Right kidney (tissue), 1 donor: Measurements from ENCODE around the gene IMPDH1.

Experiments used
- DNase-seq: peaks from one replicate; pipeline ENCODE4 v3.0.0-alpha.2; 2016

IMPDH1 gene

DNA sequence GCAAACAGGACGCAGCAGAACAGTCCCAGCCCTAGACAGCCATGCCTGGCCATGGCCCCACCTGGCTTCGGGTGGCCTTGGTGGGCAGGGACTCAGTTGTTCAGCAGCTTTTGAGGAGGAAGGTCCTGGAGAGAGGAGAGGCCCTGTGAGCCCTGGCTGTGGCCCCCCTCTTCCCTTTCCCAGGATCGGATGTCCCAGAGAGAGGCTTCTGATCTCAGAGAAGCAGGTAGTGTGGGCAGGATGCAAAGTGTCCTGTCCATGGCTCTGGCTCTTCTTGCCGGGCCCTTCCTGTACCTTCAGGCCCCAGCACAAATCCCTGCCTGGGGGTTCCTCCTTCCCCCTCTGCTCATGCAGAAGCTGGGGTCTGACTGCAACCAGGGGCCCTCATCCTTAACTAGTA, 49.8 kb downstream of the IMPDH1 start:
- DNase-seq = no peak

DNA sequence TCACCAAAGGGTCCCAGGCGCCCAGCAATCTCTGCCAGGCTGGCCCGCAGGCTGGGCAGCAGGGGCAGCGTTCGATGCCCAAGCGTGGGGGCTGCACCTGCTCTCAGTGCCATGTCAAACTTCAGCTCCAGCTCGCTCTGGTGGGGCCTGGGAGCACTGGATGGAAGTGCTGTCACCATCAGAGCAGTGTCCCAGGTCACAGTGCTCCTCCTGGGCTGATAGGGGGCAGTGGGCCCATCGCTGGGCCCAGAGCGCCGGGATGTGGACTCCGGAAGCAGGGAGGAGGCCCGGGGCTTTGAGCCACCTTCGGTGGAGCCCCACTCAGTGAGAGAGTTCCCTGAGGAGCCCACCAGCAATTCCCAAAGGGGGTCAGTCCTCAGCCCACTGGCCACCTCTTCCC, 50.4 kb downstream of the IMPDH1 start:
- DNase-seq = no peak

GRCh38 chr7:128358233-128358632, 51.5 kb downstream of the IMPDH1 start:
- DNase-seq = no peak

DNA sequence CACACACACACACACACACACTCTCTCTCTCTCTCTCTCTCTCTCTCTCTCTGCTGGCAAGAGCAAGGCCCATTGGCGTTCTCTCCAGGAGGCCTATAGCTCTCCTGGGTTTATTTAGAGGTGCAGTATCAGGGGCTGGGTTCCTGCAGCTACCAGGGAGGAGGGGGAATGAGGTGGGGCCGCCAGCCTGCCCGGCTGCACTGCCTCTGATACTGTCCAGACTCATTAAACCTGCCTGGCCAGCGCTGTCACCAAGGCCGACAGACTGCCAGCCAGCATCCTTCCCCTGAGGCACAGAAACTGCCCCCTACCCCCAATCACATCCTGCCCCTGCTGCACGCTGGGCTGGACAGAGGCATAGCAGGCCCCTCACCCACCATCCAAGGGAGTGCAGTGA, 52.6 kb downstream of the IMPDH1 start:
- DNase-seq = no peak

DNA sequence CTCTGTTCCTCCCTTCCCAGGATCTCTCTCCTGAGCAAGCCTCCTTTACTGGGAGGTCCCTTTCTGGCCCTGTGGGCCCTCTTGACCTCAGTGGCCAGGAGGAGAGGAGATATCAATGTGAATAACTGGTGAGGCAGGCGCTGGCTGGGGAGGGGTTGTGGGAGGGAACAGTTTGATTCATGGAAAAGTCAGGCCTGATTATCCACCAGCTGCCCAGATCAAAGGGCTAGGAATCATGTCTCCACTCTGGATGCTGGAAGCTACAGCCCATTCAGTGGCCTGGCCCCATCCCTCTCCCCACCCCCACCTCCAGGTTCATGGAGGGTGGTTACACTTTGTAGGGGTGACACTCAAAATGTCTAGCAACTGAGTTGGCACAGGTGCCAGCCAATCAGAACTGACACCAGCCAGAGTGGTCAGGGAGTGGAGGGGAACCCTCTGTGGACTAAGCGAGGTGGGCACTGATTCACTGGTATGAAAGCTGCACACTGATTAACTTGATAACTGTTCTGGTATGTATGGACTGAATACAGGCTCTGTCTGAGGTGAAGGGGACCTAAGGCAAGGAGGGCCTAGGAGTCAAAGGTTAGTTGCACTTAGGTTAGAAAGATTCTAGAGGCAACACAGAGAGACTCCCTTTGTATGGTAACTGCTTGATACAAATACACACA, 53.1 kb downstream of the IMPDH1 start:
- no peak for DNase-seq

GRCh38 chr7:128353610-128354009, 56.2 kb downstream of the IMPDH1 start:
- DNase-seq = no peak

- DNase-seq = no peak
Measured at GRCh38 chr7:128353189-128353588, 56.6 kb downstream of the IMPDH1 start.

DNA sequence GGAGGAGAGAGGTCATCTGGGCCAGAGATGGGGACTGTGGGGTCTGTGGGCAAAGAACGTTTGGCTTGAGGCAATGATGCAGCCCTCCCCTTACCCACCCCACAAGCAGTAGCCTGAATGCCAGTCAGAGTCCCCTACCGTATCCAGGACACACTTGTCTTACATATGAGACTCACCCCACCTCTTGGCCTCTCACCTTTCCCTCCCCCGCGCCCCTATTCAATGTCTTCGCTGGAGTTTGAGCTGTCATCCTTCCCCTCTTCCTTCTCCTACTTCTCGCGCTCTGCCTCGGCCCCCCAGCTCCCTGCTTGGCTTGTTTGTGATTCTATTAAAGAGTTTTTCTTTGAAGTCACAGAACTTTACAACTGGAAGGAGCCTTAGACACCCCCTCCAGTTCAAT, 57.1 kb downstream of the IMPDH1 start:
- no peak for DNase-seq

DNA sequence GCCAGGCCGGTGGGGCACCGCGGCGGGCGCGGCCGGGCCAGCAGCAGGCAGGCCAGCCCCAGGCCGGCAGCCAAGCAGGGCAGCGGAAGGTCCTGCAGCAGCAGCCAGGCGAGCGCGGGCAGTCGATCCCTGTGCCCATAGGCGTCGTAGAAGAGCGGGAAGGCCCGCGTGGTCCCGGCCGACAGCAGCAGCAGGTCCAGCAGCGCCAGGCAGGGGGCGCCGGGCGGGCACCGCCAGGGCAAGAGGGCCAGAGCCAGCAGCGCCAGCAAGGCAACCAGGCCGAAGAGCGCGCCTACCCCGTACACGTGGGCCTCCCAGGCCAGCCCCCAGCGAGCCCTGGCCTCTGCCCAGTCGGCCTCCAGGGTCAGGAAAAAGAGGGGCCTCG, 57.6 kb downstream of the IMPDH1 start:
- peak; percentile 70 for DNase-seq

- peak; percentile 77 for DNase-seq
Measured at GRCh38 chr7:128351296-128352152, 58.3 kb downstream of the IMPDH1 start.

DNA sequence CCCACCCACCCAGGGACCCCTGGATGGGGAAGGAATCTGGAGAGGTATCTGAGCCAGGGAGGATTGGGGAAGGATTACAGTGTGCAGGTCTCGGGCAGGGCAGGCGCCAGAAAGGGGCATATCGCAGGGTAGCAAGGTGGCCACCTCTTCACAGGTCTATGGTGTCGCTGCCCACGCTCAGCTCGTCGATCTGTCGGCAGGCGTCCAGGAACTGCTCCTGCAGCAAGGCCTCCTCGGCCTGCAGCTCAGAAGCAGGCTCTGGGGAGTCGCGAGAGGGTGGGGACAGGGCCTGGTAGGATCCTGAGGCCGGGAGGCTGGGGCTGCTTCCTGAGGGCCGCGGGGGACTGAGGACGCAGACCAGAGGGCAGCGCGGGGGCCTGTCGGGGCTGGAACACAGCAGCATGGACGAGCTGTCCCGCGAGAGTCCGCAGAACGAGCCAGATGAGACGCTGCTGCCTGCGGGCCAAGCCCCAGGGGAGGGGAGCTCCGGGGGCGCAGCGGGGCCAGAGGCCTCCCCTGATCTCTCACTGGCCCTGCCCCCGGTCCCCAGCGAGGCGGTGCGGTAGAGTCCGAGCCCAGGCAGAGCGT, 59.0 kb downstream of the IMPDH1 start:
- no peak for DNase-seq

GRCh38 chr7:128349466-128349825, 60.3 kb downstream of the IMPDH1 start:
- no peak for DNase-seq

DNA sequence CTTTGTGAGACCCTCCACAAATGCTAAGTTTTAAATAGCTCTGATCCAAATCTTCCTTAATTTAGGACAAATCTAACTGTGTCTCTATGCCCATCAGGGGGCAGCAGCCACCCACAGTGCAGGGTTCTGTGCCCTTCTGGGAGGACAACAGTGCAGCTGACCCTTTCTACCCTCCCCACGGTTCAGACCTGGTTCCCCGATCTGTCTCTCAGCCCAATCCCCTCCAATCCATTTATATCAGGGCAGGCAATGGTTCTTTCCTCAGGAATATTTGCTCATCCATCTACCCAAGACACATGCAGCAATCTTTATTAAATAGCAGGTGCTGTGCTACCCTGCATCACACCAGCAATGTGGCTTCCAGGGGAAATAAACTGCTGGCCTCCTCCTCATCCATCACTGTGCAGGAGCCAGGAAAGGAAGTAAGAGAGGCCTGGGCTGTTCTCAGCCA, 62.1 kb downstream of the IMPDH1 start:
- no peak for DNase-seq

- DNase-seq = no peak
Measured at GRCh38 chr7:128344431-128344774, 65.4 kb downstream of the IMPDH1 start.

GRCh38 chr7:128343554-128344430, 66.0 kb downstream of the IMPDH1 start, which contains the start of gene RBM28:
Gene RBM28 (minus strand): TSS chr7:128343908. CDS start chr7:128343793, 115 bp downstream.
- DNase-seq = peak; percentile 89
